ENCODE data around the gene SERINC5.

DNA sequence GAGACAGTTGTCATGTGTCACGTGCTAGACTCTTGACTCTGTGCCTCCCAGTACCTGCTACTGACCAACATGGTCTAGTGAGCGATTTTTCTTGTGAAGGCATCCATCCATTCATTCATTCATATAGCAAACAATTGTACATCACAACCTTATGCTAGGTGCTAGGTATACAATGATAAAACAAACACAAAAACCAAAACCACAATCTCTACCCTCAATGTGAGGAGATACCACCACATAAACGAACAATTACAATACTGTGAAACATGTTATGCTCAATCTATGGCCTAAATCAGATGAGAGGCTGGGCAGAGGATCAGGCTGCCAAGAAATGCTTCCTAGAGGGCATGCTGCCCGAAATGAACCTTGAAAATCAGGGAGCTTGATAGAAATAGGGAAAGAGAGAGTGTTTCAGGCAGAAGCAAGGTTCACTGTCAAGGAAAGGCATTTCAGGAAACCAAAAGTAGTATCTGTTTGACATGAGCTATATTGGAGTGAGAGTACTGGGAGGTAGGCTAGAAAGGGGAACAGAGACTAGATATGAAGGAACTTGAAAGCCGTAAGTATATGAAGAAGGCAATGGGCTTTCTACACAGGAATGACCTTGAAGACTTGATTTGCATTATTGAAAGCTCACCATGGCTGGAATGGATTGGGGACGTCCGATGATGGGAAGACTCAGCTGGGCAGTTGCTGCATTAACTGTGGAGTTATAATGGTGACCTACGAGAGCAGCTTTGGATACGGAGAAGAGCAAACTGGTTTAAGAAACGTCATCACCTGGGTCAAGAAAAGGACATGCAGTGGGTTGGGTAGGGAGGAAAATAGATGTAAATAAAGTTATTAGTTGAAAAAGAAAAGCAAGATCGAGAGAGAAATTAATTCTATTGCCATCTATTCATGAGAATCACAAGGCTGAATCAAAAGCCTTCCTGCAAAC, 130.6 kb downstream of the SERINC5 start:
- TF ChIP-seq ZFP30 (CRISPR knock-in tag; IDR thresholded peaks at IDR 0.05) (no peak), ZFP3 (CRISPR knock-in tag; IDR thresholded peaks at IDR 0.05) (no peak)
- TF ChIP-seq, protein P1, sequence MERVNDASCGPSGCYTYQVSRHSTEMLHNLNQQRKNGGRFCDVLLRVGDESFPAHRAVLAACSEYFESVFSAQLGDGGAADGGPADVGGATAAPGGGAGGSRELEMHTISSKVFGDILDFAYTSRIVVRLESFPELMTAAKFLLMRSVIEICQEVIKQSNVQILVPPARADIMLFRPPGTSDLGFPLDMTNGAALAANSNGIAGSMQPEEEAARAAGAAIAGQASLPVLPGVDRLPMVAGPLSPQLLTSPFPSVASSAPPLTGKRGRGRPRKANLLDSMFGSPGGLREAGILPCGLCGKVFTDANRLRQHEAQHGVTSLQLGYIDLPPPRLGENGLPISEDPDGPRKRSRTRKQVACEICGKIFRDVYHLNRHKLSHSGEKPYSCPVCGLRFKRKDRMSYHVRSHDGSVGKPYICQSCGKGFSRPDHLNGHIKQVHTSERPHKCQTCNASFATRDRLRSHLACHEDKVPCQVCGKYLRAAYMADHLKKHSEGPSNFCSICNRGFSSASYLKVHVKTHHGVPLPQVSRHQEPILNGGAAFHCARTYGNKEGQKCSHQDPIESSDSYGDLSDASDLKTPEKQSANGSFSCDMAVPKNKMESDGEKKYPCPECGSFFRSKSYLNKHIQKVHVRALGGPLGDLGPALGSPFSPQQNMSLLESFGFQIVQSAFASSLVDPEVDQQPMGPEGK (CRISPR knock-in tag; IDR thresholded peaks at IDR 0.05; ENCODE audit: borderline replicate concordance) = no peak
- TF ChIP-seq, protein P2, sequence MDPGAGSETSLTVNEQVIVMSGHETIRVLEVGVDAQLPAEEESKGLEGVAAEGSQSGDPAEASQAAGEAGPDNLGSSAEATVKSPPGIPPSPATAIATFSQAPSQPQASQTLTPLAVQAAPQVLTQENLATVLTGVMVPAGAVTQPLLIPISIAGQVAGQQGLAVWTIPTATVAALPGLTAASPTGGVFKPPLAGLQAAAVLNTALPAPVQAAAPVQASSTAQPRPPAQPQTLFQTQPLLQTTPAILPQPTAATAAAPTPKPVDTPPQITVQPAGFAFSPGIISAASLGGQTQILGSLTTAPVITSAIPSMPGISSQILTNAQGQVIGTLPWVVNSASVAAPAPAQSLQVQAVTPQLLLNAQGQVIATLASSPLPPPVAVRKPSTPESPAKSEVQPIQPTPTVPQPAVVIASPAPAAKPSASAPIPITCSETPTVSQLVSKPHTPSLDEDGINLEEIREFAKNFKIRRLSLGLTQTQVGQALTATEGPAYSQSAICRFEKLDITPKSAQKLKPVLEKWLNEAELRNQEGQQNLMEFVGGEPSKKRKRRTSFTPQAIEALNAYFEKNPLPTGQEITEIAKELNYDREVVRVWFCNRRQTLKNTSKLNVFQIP (CRISPR knock-in tag; IDR thresholded peaks at IDR 0.05; ENCODE audit: borderline replicate concordance, low read depth) = no peak

All from SK-N-SH treated with all-trans-retinoic acid at 6 μM for 48 hours (cell line).